Erythroblast (primary cell): ENCODE measurements around the gene BET1L.

Experiments
- GATA1 ChIP-seq: IDR thresholded peaks from 2 replicates; pipeline ENCODE4 v1.6.1; 2011; ENCODE audit warnings: low read depth, mild to moderate bottlenecking, control low read depth, low read length, moderate library complexity
- POLR2A ChIP-seq: IDR thresholded peaks from 2 replicates; pipeline ENCODE4 v1.6.1; 2011; ENCODE audit warnings: mild to moderate bottlenecking, low read length

GRCh38 chr11:218815-219593 is 11.8 kb upstream of the BET1L start:
- TF ChIP-seq POLR2A: no peak
- no peak for TF ChIP-seq GATA1
